WTC11 (cell line): ENCODE results near the gene LARGE1. TPM values are rescaled to one million over a fixed set of nuclear protein-coding genes. Genes with fewer than 3 reads are reported as not detected.

Source experiments
- ATAC-seq: fragments of 200-7000 bp; cut with Tn5 transposase; 2 replicates; pipeline ENCODE4 v1.10.0; 2021; ENCODE audit warnings: mild to moderate bottlenecking, moderate library complexity
- CTCF ChIA-PET: fragments of 300-600 bp; sonication (Branson Sonifier 250); formaldehyde crosslinking; loops from one replicate; lab custom pipeline; 2021; ENCODE audit warnings: antibody characterized with exemption; lab: Charles Lee
- POLR2A ChIA-PET: fragments of 350-600 bp; sonication (Branson Sonifier 250); formaldehyde crosslinking; loops from one replicate; lab custom pipeline; 2021; ENCODE audit warnings: antibody characterized with exemption; lab: Charles Lee
- DNase-seq: peaks from one replicate; pipeline ENCODE4 v3.0.0; 2021; ENCODE audit warnings: low spot score
- H3K27ac Mint-ChIP-seq: 2 replicates; pipeline ENCODE4 v1.8.0; 2021; ENCODE audit warnings: mixed read lengths
- H3K27me3 Mint-ChIP-seq: 2 replicates; pipeline ENCODE4 v1.8.0; 2021; ENCODE audit warnings: low read depth, mild to moderate bottlenecking, moderate library complexity, mixed read lengths
- H3K36me3 Mint-ChIP-seq: 2 replicates; pipeline ENCODE4 v1.8.0; 2021; ENCODE audit warnings: mixed read lengths
- H3K4me1 Mint-ChIP-seq: 2 replicates; pipeline ENCODE4 v1.8.0; 2022; ENCODE audit warnings: mixed read lengths
- H3K4me3 Mint-ChIP-seq: 2 replicates; pipeline ENCODE4 v1.8.0; 2021; ENCODE audit warnings: mild to moderate bottlenecking, moderate library complexity, mixed read lengths
- H3K9me3 Mint-ChIP-seq: 2 replicates; pipeline ENCODE4 v1.8.0; 2021; ENCODE audit warnings: mixed read lengths
- CBFB ChIP-seq: sonication (generic); formaldehyde crosslinking; IDR thresholded peaks from 2 replicates; pipeline ENCODE4 v1.8.1; 2022; ENCODE audit warnings: mild to moderate bottlenecking, low read depth, missing genetic modification reagents
- FOXP1 ChIP-seq: sonication (generic); formaldehyde crosslinking; IDR thresholded peaks from 2 replicates; pipeline ENCODE4 v1.8.0; 2022; ENCODE audit warnings: missing genetic modification reagents, mild to moderate bottlenecking, moderate library complexity, borderline replicate concordance
- KAT7 ChIP-seq: sonication (generic); formaldehyde crosslinking; IDR thresholded peaks from 2 replicates; pipeline ENCODE4 v1.8.1; 2023; ENCODE audit warnings: missing genetic modification reagents, mild to moderate bottlenecking, borderline replicate concordance
- MYBL2 ChIP-seq: sonication (generic); formaldehyde crosslinking; IDR thresholded peaks from 2 replicates; pipeline ENCODE4 v1.8.1; 2023; ENCODE audit warnings: mild to moderate bottlenecking, moderate library complexity, missing genetic modification reagents
- NFE2L1 ChIP-seq: sonication (generic); formaldehyde crosslinking; IDR thresholded peaks from 2 replicates; pipeline ENCODE4 v1.8.1; 2023; ENCODE audit warnings: missing genetic modification reagents
- NR3C1 ChIP-seq: sonication (generic); formaldehyde crosslinking; conservative IDR thresholded peaks from 2 replicates; pipeline ENCODE4 v1.8.1; 2023; ENCODE audit warnings: low read depth, mild to moderate bottlenecking, missing genetic modification reagents
- SMAD3 ChIP-seq: sonication (generic); formaldehyde crosslinking; IDR thresholded peaks from 2 replicates; pipeline ENCODE4 v1.8.0; 2022; ENCODE audit warnings: missing genetic modification reagents, mild to moderate bottlenecking, borderline replicate concordance
- SP1 ChIP-seq: sonication (generic); formaldehyde crosslinking; conservative IDR thresholded peaks from 2 replicates; pipeline ENCODE4 v1.8.1; 2022; ENCODE audit warnings: missing genetic modification reagents
- TEAD4 ChIP-seq: sonication (generic); formaldehyde crosslinking; IDR thresholded peaks from 2 replicates; pipeline ENCODE4 v1.8.0; 2022; ENCODE audit warnings: mild to moderate bottlenecking, missing genetic modification reagents
- ZNF121 ChIP-seq: sonication (generic); formaldehyde crosslinking; IDR thresholded peaks from 2 replicates; pipeline ENCODE4 v1.8.0; 2023; ENCODE audit warnings: missing genetic modification reagents
- ZNF219 ChIP-seq: sonication (generic); formaldehyde crosslinking; IDR thresholded peaks from 2 replicates; pipeline ENCODE4 v1.8.0; 2023; ENCODE audit warnings: missing genetic modification reagents, mild to moderate bottlenecking, borderline replicate concordance
- ZNF416 ChIP-seq: fragments of 250-450 bp; sonication (Bioruptor Pico); IDR thresholded peaks from 2 replicates; pipeline ENCODE4 v1.9.0; 2021; ENCODE audit warnings: mild to moderate bottlenecking, inconsistent platforms
- total RNA-seq: library from RNA; stranded (reverse); gene quantifications from 3 replicates; pipeline ENCODE4 v1.2.3, GENCODE V29; 2021
- TF ChIP-seq, protein P1 (sequence below): sonication (generic); formaldehyde crosslinking; IDR thresholded peaks from 2 replicates; pipeline ENCODE4 v1.8.1; 2022; ENCODE audit warnings: mild to moderate bottlenecking, moderate library complexity, missing genetic modification reagents
- TF ChIP-seq, protein P2 (sequence below): fragments of 250-450 bp; sonication (Bioruptor Pico); IDR thresholded peaks from 2 replicates; pipeline ENCODE4 v1.9.0; 2021; ENCODE audit warnings: moderate library complexity, mild to moderate bottlenecking, inconsistent platforms, borderline replicate concordance
- TF ChIP-seq, protein P3 (sequence below): sonication (generic); formaldehyde crosslinking; IDR thresholded peaks from 2 replicates; pipeline ENCODE4 v1.8.1; 2022; ENCODE audit warnings: low read depth, missing genetic modification reagents, borderline replicate concordance
- TF ChIP-seq, protein P4 (sequence below): fragments of 250-450 bp; sonication (Bioruptor Pico); IDR thresholded peaks from 2 replicates; pipeline ENCODE4 v1.9.0; 2021; ENCODE audit warnings: mild to moderate bottlenecking
- TF ChIP-seq, protein P5 (sequence below): fragments of 250-450 bp; sonication (Bioruptor Pico); IDR thresholded peaks from 2 replicates; pipeline ENCODE4 v1.9.0; 2021; ENCODE audit warnings: mild to moderate bottlenecking, borderline replicate concordance
- TF ChIP-seq, protein P6 (sequence below): fragments of 200-600 bp; IDR thresholded peaks from 2 replicates; pipeline ENCODE4 v1.8.0; 2022; ENCODE audit warnings: antibody characterized with exemption
- TF ChIP-seq, protein P7 (sequence below): sonication (generic); formaldehyde crosslinking; IDR thresholded peaks from 2 replicates; pipeline ENCODE4 v1.8.0; 2022; ENCODE audit warnings: mild to moderate bottlenecking, missing genetic modification reagents

LARGE1 gene
- total RNA-seq, 1 experiment from 2014 or later, result 72.6 TPM

DNA sequence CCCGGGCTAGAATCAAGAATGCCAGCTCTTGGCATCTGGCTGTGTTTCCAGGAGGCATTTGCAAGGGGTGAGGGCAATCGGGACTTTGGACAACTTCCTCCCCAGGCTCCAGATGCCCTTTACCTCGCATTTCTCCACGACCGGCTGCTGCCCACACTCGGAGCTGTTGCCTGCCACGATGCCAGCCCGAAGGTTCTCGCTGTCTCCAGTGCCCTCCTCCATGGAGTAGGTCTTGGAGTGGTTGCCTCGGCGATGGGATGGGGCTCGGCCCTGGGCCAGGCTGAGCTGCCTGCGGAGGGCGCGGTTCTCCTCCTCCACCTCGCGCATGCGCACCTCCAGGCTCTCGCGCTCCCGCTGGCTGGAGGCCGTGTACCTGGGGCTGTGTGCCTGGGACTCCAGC lies 270.0 kb downstream of the LARGE1 start:
- ChIA-PET POLR2A (no interaction called here), CTCF (no interaction called here)
- no peak; the same call in 1 of the 2 replicates for ATAC-seq
- Mint-ChIP-seq H3K9me3 (peaks cover 17% of the 10 kb centered on the region), H3K36me3 (peaks cover 41% of the 10 kb centered on the region), H3K4me3 (no peak overlapping the region), H3K27me3 (no peaks in the 10 kb centered on the region), H3K27ac (no peak overlapping the region), H3K4me1 (peaks cover 23% of the 10 kb centered on the region)
- TF ChIP-seq, protein P1, sequence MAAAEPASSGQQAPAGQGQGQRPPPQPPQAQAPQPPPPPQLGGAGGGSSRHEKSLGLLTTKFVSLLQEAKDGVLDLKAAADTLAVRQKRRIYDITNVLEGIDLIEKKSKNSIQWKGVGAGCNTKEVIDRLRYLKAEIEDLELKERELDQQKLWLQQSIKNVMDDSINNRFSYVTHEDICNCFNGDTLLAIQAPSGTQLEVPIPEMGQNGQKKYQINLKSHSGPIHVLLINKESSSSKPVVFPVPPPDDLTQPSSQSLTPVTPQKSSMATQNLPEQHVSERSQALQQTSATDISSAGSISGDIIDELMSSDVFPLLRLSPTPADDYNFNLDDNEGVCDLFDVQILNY (CRISPR knock-in tag), result no peak
- TF ChIP-seq, protein P2, sequence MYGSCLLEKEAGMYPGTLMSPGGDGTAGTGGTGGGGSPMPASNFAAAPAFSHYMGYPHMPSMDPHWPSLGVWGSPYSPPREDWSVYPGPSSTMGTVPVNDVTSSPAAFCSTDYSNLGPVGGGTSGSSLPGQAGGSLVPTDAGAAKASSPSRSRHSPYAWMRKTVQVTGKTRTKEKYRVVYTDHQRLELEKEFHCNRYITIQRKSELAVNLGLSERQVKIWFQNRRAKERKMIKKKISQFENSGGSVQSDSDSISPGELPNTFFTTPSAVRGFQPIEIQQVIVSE (CRISPR knock-in tag), result no peak
- TF ChIP-seq ZNF219 (CRISPR knock-in tag) (no peak), ZNF121 (CRISPR knock-in tag) (no peak), CBFB (CRISPR knock-in tag) (no peak), TEAD4 (no peak), SP1 (no peak), FOXP1 (CRISPR knock-in tag) (no peak), SMAD3 (no peak), ZNF416 (CRISPR knock-in tag) (no peak), MYBL2 (CRISPR knock-in tag) (no peak), NFE2L1 (CRISPR knock-in tag) (no peak), NR3C1 (CRISPR knock-in tag) (no peak), KAT7 (CRISPR knock-in tag) (no peak)
- TF ChIP-seq, protein P3, sequence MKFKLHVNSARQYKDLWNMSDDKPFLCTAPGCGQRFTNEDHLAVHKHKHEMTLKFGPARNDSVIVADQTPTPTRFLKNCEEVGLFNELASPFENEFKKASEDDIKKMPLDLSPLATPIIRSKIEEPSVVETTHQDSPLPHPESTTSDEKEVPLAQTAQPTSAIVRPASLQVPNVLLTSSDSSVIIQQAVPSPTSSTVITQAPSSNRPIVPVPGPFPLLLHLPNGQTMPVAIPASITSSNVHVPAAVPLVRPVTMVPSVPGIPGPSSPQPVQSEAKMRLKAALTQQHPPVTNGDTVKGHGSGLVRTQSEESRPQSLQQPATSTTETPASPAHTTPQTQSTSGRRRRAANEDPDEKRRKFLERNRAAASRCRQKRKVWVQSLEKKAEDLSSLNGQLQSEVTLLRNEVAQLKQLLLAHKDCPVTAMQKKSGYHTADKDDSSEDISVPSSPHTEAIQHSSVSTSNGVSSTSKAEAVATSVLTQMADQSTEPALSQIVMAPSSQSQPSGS, result no peak
- TF ChIP-seq, protein P4, sequence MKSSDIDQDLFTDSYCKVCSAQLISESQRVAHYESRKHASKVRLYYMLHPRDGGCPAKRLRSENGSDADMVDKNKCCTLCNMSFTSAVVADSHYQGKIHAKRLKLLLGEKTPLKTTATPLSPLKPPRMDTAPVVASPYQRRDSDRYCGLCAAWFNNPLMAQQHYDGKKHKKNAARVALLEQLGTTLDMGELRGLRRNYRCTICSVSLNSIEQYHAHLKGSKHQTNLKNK, result no peak
- TF ChIP-seq, protein P5, sequence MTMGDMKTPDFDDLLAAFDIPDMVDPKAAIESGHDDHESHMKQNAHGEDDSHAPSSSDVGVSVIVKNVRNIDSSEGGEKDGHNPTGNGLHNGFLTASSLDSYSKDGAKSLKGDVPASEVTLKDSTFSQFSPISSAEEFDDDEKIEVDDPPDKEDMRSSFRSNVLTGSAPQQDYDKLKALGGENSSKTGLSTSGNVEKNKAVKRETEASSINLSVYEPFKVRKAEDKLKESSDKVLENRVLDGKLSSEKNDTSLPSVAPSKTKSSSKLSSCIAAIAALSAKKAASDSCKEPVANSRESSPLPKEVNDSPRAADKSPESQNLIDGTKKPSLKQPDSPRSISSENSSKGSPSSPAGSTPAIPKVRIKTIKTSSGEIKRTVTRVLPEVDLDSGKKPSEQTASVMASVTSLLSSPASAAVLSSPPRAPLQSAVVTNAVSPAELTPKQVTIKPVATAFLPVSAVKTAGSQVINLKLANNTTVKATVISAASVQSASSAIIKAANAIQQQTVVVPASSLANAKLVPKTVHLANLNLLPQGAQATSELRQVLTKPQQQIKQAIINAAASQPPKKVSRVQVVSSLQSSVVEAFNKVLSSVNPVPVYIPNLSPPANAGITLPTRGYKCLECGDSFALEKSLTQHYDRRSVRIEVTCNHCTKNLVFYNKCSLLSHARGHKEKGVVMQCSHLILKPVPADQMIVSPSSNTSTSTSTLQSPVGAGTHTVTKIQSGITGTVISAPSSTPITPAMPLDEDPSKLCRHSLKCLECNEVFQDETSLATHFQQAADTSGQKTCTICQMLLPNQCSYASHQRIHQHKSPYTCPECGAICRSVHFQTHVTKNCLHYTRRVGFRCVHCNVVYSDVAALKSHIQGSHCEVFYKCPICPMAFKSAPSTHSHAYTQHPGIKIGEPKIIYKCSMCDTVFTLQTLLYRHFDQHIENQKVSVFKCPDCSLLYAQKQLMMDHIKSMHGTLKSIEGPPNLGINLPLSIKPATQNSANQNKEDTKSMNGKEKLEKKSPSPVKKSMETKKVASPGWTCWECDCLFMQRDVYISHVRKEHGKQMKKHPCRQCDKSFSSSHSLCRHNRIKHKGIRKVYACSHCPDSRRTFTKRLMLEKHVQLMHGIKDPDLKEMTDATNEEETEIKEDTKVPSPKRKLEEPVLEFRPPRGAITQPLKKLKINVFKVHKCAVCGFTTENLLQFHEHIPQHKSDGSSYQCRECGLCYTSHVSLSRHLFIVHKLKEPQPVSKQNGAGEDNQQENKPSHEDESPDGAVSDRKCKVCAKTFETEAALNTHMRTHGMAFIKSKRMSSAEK (CRISPR knock-in tag), result no peak
- TF ChIP-seq, protein P6, sequence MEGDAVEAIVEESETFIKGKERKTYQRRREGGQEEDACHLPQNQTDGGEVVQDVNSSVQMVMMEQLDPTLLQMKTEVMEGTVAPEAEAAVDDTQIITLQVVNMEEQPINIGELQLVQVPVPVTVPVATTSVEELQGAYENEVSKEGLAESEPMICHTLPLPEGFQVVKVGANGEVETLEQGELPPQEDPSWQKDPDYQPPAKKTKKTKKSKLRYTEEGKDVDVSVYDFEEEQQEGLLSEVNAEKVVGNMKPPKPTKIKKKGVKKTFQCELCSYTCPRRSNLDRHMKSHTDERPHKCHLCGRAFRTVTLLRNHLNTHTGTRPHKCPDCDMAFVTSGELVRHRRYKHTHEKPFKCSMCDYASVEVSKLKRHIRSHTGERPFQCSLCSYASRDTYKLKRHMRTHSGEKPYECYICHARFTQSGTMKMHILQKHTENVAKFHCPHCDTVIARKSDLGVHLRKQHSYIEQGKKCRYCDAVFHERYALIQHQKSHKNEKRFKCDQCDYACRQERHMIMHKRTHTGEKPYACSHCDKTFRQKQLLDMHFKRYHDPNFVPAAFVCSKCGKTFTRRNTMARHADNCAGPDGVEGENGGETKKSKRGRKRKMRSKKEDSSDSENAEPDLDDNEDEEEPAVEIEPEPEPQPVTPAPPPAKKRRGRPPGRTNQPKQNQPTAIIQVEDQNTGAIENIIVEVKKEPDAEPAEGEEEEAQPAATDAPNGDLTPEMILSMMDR, result no peak
- TF ChIP-seq, protein P7, sequence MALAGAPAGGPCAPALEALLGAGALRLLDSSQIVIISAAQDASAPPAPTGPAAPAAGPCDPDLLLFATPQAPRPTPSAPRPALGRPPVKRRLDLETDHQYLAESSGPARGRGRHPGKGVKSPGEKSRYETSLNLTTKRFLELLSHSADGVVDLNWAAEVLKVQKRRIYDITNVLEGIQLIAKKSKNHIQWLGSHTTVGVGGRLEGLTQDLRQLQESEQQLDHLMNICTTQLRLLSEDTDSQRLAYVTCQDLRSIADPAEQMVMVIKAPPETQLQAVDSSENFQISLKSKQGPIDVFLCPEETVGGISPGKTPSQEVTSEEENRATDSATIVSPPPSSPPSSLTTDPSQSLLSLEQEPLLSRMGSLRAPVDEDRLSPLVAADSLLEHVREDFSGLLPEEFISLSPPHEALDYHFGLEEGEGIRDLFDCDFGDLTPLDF (CRISPR knock-in tag), result no peak
- no peak for DNase-seq
